Cerebellar cortex (tissue), 1 donor: ENCODE results near the gene ARHGEF16.

Experiments used
- DNase-seq: peaks from one replicate; pipeline ENCODE4 v3.0.0-alpha.2; 2015; ENCODE audit warnings: low spot score

ARHGEF16 gene

GRCh38 chr1:3453891-3454810, at the start of gene ARHGEF16:
TSS of gene ARHGEF16 (plus strand) at chr1:3454665. CDS start at chr1:3463085, 8,420 bp downstream.
- DNase-seq = peak; percentile 41

GRCh38 chr1:3404801-3405200, 49.7 kb upstream of the ARHGEF16 start:
- DNase-seq = no peak

- no peak for DNase-seq
Measured at GRCh38 chr1:3405491-3405890, 49.0 kb upstream of the ARHGEF16 start.

- no peak for DNase-seq
Measured at GRCh38 chr1:3405974-3406867, 48.2 kb upstream of the ARHGEF16 start.

DNA sequence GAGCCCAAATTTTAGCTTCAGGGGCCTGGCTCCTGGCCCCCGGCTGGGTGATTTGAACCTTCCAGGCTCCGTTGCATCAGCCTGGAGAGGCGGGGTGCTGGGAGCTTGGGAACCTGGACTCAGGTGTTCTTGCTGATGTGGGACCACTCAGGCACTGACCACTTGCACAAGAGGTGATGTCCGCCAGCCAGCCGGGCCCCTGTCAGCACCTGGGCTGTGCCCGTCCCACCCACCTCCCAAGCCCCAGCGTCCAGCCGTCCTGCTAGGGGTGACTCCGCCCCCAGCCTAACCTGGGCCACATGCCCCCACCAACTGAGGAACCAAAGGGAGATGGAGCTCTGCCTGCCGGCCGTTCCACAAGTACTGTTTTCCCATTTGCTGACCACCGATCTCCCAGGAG, 47.4 kb upstream of the ARHGEF16 start:
- DNase-seq = no peak

GRCh38 chr1:3408751-3409266, 45.7 kb upstream of the ARHGEF16 start:
- no peak for DNase-seq

GRCh38 chr1:3409366-3410141, 44.9 kb upstream of the ARHGEF16 start:
- DNase-seq = no peak

- DNase-seq = peak; percentile 9
Measured at GRCh38 chr1:3410142-3410925, 44.1 kb upstream of the ARHGEF16 start.

DNA sequence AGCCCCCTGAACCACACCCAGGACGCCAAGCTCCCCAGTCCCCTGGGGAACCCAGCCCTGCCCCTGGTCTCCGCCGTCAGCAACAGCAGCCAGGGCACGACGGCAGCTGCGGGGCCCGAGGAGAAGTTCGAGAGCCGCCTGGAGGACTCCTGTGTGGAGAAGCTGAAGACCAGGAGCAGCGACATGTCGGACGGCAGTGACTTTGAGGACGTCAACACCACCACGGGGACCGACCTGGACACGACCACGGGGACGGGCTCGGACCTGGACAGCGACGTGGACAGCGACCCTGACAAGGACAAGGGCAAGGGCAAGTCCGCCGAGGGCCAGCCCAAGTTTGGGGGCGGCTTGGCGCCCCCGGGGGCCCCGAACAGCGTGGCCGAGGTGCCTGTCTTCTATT, 42.7 kb upstream of the ARHGEF16 start:
- DNase-seq = no peak

- DNase-seq = no peak
Measured at GRCh38 chr1:3412376-3412775, 42.1 kb upstream of the ARHGEF16 start.

- no peak for DNase-seq
Measured at GRCh38 chr1:3413975-3414710, 40.3 kb upstream of the ARHGEF16 start.

DNA sequence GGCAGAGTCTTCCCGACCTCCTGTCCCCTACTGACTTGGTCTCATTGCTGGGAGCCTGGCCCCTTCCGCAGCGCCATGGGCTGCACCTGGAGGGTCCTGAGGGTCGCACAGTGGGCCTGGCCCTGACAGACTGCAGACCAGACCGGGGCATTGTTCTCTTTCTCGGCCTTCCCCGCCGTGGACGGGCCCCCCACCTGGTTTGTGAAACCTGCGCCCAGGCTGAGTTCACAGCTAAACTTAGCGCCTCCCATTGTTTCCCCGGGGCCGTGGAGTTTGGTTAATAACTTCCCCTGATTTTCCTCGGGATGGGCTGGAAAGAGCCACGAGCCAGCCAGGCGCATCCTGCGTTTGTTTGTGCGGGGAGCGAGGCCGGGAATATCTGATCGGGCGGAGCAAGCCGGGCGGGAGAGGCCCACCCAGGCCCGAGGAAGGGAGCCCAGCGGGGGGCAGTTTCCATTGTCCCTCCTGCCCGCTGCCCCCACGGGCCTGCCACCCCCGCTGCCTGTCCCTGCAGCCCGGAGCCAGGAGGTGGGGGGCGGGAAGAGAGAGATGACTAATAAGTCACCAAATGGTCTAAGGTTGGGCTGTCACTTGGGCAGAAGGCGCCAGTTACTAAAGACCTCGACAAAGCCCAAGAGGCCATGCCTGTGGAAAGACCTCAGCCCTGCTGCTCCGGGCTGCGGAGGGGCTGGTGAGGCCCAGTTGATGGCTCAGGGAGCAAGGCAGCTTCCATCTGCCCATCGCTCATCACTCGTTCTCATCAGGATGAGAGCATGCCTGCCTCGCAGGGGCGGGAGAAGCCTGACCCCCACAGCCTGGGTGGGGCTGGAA, 39.0 kb upstream of the ARHGEF16 start:
- no peak for DNase-seq

GRCh38 chr1:3417082-3417739, 37.3 kb upstream of the ARHGEF16 start:
- DNase-seq = no peak

DNA sequence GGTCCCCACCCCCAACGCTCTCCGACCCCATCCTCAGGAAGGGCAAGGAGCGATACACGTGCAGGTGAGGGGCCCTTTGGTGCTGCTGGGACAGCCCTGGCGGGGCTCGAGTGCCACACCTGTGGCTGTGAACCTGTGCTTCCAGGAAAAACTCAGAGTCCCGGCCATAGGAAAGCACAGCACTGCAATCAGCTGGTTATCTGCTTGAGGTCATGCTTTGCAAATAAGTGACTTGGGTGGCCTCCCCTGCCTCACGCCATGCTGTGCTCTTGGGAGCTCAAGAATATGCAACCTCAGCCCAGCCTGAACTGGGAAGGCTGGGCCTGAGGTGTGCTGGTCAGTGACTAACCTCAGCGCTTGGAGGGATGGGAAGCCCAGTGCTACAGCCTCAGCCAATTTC, 36.5 kb upstream of the ARHGEF16 start:
- DNase-seq = no peak

GRCh38 chr1:3418600-3418999, 35.9 kb upstream of the ARHGEF16 start:
- DNase-seq = no peak

- no peak for DNase-seq
Measured at GRCh38 chr1:3419415-3420204, 34.9 kb upstream of the ARHGEF16 start.

DNA sequence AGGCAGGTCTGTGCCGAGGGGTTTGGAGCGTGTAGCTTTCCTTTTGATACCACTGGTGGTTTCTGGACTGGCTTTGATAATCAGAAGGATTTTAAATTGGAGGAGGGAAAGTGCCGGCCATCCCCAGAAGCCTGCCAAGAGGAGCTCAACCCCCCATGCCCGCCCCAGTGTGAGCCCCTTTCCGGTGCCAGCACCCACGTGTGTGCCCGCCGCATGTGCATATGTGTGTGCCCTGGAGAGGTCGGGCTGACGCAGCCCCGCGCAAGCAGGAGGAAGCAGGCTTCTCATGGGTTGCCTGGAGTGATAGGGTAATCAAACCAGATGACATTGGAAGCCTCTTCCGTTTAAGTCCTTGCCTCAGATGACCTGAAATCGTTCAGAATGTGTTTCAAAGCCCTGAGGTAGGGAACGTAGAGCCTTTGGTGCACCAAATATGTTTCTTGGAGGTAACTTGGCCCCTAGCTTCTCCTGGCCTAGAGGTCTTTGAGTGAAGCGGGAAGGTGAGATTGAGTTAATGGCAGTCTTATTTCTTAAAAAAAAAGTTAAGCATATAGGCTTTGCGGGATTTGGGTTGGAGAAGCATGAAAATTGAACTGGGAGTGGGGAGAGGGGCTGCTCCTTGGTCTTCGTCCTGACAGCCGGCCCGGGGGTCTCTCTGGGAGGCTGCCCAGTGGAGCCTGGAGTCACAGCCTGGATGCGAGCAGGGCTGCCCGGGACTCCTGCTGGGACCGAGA, 34.1 kb upstream of the ARHGEF16 start:
- no peak for DNase-seq
